MG63 (cell line): Measurements from ENCODE around the gene ACTL10. TPM values are rescaled to one million over a fixed set of nuclear protein-coding genes. Genes with fewer than 3 reads are reported as not detected.

Experiments
- DNase-seq: peaks from one replicate; pipeline ENCODE4 v3.0.0-alpha.2; 2020
- H3K27me3 ChIP-seq: fragments of 250-450 bp; sonication (Bioruptor Pico); 2 replicates; pipeline ENCODE4 v1.5.1; 2020; ENCODE audit warnings: mild to moderate bottlenecking, moderate library complexity
- H3K36me3 ChIP-seq: fragments of 250-450 bp; sonication (Bioruptor Pico); 2 replicates; pipeline ENCODE4 v1.5.1; 2020; ENCODE audit warnings: mild to moderate bottlenecking, moderate library complexity
- H3K4me3 ChIP-seq: fragments of 250-450 bp; sonication (Bioruptor Pico); 2 replicates; pipeline ENCODE4 v1.5.1; 2020; ENCODE audit warnings: mild to moderate bottlenecking, moderate library complexity
- H3K9me3 ChIP-seq: fragments of 250-450 bp; sonication (Bioruptor Pico); 2 replicates; pipeline ENCODE4 v1.5.1; 2020; ENCODE audit warnings: mild to moderate bottlenecking, moderate library complexity
- total RNA-seq: library from RNA; depleted of rRNA; stranded (reverse); fragments of >200 nt; shearing (Covaris generic); gene quantifications from 2 replicates; pipeline ENCODE4 v1.2.3, GENCODE V29; 2014; ENCODE audit warnings: low replicate concordance

ACTL10 gene
- total RNA-seq, 1 experiment from 2014 or later = 3.5 TPM

DNA sequence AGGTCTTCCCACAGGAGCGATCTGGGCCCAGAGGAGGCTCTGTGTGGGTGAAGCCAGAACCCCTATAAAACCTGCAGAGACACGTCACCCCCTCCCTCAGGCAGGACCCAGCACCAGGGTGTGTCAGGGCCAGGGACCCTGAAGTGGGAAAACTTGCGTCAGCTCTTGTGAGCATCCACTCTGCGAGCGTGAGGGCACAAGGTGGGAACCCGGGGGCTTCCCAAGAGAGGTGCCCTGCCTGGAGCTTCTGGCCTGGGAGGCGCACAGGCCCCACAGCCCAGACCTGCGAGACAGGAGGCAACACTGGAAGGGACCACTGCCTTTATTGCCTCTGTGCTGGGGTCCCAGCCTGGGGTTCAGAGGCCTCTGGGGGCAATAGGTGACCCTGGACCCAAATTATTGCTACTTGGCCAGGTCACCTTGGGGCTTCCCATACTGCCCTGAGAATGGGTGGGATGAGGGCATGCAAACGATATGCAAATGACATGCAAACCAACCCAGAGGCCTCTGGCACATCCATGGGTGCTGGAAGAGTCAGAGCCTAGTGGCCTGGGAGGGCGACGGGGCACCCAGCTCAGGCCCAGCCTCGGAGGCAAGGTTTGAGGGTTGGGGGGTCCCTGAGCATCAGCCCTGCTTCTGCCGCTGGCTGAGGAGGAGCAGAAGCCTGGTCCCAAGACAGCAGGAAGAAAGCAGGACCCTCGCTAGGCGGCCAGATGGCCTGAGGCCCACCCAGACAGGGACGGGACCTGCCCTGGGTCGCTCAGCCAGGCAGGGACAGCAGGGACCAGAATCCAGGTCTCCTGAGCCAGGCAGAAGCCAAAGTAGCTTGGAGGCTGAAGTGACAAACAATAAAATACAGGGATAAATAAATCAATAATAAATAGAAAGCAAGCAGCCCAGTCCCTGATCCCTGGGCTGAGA lies 9.7 kb upstream of the ACTL10 start:
- Histone ChIP-seq H3K4me3 (no peak overlapping the region), H3K27me3 (no peaks in the 10 kb centered on the region), H3K9me3 (no peaks in the 10 kb centered on the region), H3K36me3 (no peaks in the 10 kb centered on the region)
- DNase-seq = no peak

DNA sequence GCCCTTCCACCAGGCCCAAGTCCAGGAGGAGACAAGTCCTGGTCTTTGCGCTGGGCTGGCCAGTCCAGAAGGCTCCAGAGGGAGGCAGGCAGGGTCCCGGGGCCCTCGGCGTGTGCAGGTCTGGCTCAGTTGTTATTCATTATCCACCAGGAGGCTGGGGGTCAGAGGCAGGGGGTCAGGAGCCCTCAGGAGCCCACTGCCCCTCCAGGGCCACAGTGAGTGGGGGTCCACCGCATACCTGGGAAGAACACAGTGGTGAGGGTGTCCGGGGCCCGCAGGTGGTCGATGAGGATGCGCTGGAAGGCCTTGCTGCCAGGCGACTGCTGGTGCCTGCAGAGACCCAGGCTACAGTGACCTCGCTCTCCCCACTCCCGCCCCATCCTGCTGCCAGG lies 9.0 kb upstream of the ACTL10 start:
- DNase-seq = no peak

DNA sequence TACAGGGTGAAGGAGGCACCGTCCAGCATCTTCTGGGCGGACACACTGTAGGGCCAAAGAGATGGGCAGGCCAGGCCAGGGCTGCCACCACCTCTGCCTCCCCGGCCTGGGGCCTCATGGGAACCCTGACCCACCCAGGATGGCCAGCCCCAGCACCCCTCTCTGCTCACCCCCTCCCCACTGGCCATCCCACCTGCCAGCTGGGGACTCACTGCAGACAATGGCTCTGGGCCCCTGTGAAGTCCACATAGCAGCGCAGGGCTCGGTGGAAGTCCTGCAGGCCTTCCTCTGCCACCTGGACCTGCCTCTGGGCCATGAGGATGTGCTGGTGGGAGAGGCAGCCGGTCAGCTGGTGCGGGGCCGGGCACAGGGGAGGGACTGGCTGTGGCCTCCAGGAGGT lies 8.2 kb upstream of the ACTL10 start:
- no peaks in the 10 kb centered on the region for H3K9me3 ChIP-seq
- DNase-seq = no peak
- H3K27me3 ChIP-seq = no peaks in the 10 kb centered on the region
- H3K36me3 ChIP-seq = no peaks in the 10 kb centered on the region
- no peak overlapping the region for H3K4me3 ChIP-seq

More for the DNA sequence above, 9.0 kb upstream of the ACTL10 start:
- H3K36me3 ChIP-seq = no peaks in the 10 kb centered on the region
- no peak overlapping the region for H3K4me3 ChIP-seq
- no peaks in the 10 kb centered on the region for H3K9me3 ChIP-seq
- H3K27me3 ChIP-seq = no peaks in the 10 kb centered on the region

DNA sequence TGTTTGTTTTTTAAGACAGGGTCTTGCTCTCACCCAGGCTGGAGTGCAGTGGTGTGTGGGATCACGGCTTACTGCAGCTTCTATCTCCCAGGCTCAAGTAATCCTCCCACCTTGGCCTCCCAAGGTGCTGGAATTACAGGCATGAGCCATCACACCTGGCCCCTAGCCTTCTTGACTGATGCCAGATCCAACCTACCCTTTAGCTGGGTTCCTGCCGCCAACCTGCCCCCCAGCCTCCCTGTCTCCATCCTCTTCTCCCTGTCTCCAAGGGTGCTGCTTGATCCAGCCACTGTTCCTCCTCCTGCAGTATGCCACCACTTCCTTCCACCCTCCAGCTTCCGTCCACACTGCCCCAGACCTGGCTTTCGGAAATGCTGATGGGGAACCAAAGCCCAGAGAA lies 7.8 kb upstream of the ACTL10 start:
- no peak overlapping the region for H3K4me3 ChIP-seq
- DNase-seq = no peak
- H3K27me3 ChIP-seq = no peaks in the 10 kb centered on the region
- H3K36me3 ChIP-seq = no peaks in the 10 kb centered on the region
- no peaks in the 10 kb centered on the region for H3K9me3 ChIP-seq

- DNase-seq = no peak
- Histone ChIP-seq H3K4me3 (no peak overlapping the region), H3K36me3 (no peaks in the 10 kb centered on the region), H3K27me3 (no peaks in the 10 kb centered on the region), H3K9me3 (no peaks in the 10 kb centered on the region)
Observed at GRCh38 chr20:33659341-33660034, 7.3 kb upstream of the ACTL10 start.

- no peak overlapping the region for H3K4me3 ChIP-seq
- DNase-seq = no peak
- H3K9me3 ChIP-seq = no peaks in the 10 kb centered on the region
- H3K27me3 ChIP-seq = no peaks in the 10 kb centered on the region
- H3K36me3 ChIP-seq = no peaks in the 10 kb centered on the region
Observed at GRCh38 chr20:33660035-33660684, 6.6 kb upstream of the ACTL10 start.

- no peaks in the 10 kb centered on the region for H3K36me3 ChIP-seq
- H3K9me3 ChIP-seq = no peaks in the 10 kb centered on the region
- no peaks in the 10 kb centered on the region for H3K27me3 ChIP-seq
- H3K4me3 ChIP-seq = no peak overlapping the region
- DNase-seq = no peak
Observed at GRCh38 chr20:33660685-33661058, 6.1 kb upstream of the ACTL10 start.

DNA sequence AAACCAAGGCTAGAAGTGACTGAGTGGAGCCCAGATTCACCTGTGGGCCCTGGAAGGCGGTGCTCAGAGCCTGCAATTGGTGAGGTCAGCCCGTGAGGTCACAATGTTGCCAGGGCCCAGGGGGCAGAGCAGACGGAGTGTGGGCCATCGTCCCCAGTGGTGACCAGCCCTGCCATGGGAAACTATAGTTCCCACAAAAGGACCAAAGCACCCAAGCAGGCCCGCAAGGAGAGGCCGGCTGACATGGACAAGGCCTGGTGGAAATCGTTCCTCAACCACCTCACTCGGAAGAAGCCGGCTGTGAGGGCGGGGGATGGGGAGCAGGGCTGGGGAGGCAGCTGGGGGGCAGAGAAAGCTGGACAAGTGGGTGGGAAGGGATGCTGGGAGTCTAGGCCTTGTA lies 4.6 kb upstream of the ACTL10 start, which contains the start of gene C20orf144:
Gene C20orf144 (plus strand): TSS at position 156 of the 400 bp plus-strand sequence. CDS start 19 bp downstream, at position 175.
- H3K9me3 ChIP-seq = no peaks in the 10 kb centered on the region
- H3K36me3 ChIP-seq = no peaks in the 10 kb centered on the region
- H3K27me3 ChIP-seq = no peaks in the 10 kb centered on the region
- H3K4me3 ChIP-seq = peak within 1 kb of the TSS; percentile 66
- no peak for DNase-seq

DNA sequence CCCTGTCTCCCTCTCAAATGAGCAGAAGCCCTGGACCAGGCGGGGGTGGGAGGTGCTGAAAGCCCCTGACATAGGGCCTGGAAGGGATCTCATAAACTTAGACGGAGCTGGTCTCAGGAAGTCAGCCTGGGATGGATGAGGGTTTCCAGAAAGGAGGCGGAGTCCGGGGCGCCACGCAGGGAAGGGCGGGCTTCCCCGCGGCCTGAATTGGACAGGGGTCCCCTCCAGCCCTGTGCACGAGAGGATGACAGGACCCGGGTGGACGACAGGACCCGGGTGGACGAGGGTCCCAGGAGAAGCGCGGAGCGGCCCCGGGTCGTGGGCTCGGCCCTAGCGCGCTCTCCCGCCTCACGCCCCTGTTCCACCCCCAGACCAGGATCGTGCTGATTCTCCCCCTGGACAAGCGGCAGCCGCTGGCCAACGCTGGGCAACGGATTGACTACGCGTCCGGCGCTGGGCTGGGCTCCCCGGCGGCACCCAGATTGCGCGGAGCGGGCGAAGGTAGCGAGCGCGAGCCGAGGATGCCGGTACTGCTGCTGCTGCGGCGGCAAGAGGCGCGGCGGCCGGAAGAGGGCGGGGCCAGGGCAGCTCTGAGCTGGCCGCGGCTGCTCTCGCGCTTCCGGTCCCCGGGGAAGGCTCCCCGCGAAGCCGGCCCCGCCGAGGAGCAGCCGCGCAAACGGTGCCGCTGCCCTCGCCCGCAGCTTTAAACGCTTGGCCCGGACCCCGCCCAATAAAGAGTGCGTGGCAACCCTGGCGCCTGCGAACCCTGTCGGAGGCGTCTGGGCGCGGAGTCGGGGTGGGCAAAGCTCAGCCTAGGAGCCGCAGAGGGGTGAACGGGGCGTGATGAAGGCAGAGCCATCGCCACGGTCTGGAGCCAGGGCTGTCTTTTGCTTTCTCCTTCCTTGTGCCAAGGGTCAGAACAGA lies 3.3 kb upstream of the ACTL10 start:
- H3K27me3 ChIP-seq = no peaks in the 10 kb centered on the region
- peaks cover 5% of the 10 kb centered on the region for H3K36me3 ChIP-seq
- no peaks in the 10 kb centered on the region for H3K9me3 ChIP-seq
- peak overlapping the region; percentile 66 for H3K4me3 ChIP-seq
- DNase-seq = peak; percentile 85

- no peaks in the 10 kb centered on the region for H3K9me3 ChIP-seq
- H3K4me3 ChIP-seq = peak overlapping the region; percentile 66
- no peaks in the 10 kb centered on the region for H3K27me3 ChIP-seq
- peaks cover 13% of the 10 kb centered on the region for H3K36me3 ChIP-seq
- no peak for DNase-seq
Observed at GRCh38 chr20:33664085-33664761, 2.5 kb upstream of the ACTL10 start.

- Histone ChIP-seq H3K36me3 (peaks cover 13% of the 10 kb centered on the region), H3K27me3 (no peaks in the 10 kb centered on the region), H3K4me3 (no peak overlapping the region), H3K9me3 (no peaks in the 10 kb centered on the region)
- no peak for DNase-seq
Observed at GRCh38 chr20:33664762-33665144, 2.0 kb upstream of the ACTL10 start.

GRCh38 chr20:33667245-33667675 lies 517 bp downstream of the ACTL10 start:
- Histone ChIP-seq H3K4me3 (peak overlapping the region; percentile 49), H3K9me3 (no peaks in the 10 kb centered on the region), H3K27me3 (no peaks in the 10 kb centered on the region), H3K36me3 (peaks cover 13% of the 10 kb centered on the region)
- peak; percentile 52 for DNase-seq

GRCh38 chr20:33667676-33668465 lies 1.1 kb downstream of the ACTL10 start:
- no peaks in the 10 kb centered on the region for H3K27me3 ChIP-seq
- peak; percentile 78 for DNase-seq
- H3K4me3 ChIP-seq = peak overlapping the region; percentile 49
- peaks cover 13% of the 10 kb centered on the region for H3K36me3 ChIP-seq
- no peaks in the 10 kb centered on the region for H3K9me3 ChIP-seq

GRCh38 chr20:33668466-33669155 lies 1.9 kb downstream of the ACTL10 start:
- H3K9me3 ChIP-seq = no peaks in the 10 kb centered on the region
- no peak for DNase-seq
- no peak overlapping the region for H3K4me3 ChIP-seq
- peaks cover 13% of the 10 kb centered on the region for H3K36me3 ChIP-seq
- no peaks in the 10 kb centered on the region for H3K27me3 ChIP-seq

GRCh38 chr20:33669224-33669623 lies 2.5 kb downstream of the ACTL10 start:
- Histone ChIP-seq H3K9me3 (no peaks in the 10 kb centered on the region), H3K4me3 (no peak overlapping the region), H3K27me3 (no peaks in the 10 kb centered on the region), H3K36me3 (peaks cover 13% of the 10 kb centered on the region)
- no peak for DNase-seq
